C4-2B (cell line): ENCODE measurements around the gene PIKFYVE.

Experiments
- ZFX ChIP-seq: fragments of 450-650 bp; IDR thresholded peaks from 2 replicates; pipeline ENCODE4 v1.6.1; 2017
- TF ChIP-seq, protein P1 (sequence below): fragments of 450-650 bp; conservative IDR thresholded peaks from 2 replicates; pipeline ENCODE4 v1.5.1; 2017; ENCODE audit warnings: mild to moderate bottlenecking

- TF ChIP-seq, protein P1, sequence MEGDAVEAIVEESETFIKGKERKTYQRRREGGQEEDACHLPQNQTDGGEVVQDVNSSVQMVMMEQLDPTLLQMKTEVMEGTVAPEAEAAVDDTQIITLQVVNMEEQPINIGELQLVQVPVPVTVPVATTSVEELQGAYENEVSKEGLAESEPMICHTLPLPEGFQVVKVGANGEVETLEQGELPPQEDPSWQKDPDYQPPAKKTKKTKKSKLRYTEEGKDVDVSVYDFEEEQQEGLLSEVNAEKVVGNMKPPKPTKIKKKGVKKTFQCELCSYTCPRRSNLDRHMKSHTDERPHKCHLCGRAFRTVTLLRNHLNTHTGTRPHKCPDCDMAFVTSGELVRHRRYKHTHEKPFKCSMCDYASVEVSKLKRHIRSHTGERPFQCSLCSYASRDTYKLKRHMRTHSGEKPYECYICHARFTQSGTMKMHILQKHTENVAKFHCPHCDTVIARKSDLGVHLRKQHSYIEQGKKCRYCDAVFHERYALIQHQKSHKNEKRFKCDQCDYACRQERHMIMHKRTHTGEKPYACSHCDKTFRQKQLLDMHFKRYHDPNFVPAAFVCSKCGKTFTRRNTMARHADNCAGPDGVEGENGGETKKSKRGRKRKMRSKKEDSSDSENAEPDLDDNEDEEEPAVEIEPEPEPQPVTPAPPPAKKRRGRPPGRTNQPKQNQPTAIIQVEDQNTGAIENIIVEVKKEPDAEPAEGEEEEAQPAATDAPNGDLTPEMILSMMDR: no peak
- no peak for TF ChIP-seq ZFX
These were observed 95.0 kb downstream of the PIKFYVE start for GRCh38 chr2:208361077-208361441.
